GM23338 (cell line): ENCODE data around the gene SEPTIN7.

ENCODE experiments used
- CTCF ChIP-seq, 2 experiments: fragments of 200-600 bp in 1 of 2; sonication (generic) in 1 of 2; conservative IDR thresholded peaks; 2 replicates each; pipeline versions ENCODE4 v1.5.1 to v1.6.1; 2016 to 2017; ENCODE audit warnings: antibody characterized with exemption in 2 of 2, low read depth in 2 of 2, mild to moderate bottlenecking in 2 of 2, moderate library complexity in 1 of 2
- ETS1 ChIP-seq: IDR thresholded peaks from 2 replicates; pipeline ENCODE4 v1.6.1; 2016; ENCODE audit warnings: antibody characterized with exemption

GRCh38 chr7:35849158-35849831 is 48.4 kb downstream of the SEPTIN7 start:
- peak in 1 of 2 experiments; percentile 44; a peak in 2 of 4 replicates for TF ChIP-seq CTCF (conservative IDR thresholded peaks at IDR 0.05; ENCODE audit: low read depth in 2 of 2)
- TF ChIP-seq ETS1 = no peak
